GM12875 (cell line): Measurements from ENCODE around the gene SH3D19.

Source experiments
- H3K4me3 ChIP-seq: one replicate; pipeline ENCODE4 v1.5.1; 2011; ENCODE audit warnings: low read depth, low read length, control low read depth
- CTCF ChIP-seq: IDR thresholded peaks from 2 replicates; pipeline ENCODE4 v1.5.1; 2011; ENCODE audit warnings: low read depth, mild to moderate bottlenecking, control low read depth, inconsistent platforms, low read length, moderate library complexity, borderline replicate concordance; ENCODE audit not compliant: insufficient read depth

The SH3D19 gene

GRCh38 chr4:151098979-151099228 lies 226.5 kb downstream of the SH3D19 start:
- peak overlapping the region; percentile 43 for H3K4me3 ChIP-seq
- TF ChIP-seq CTCF = no peak

DNA sequence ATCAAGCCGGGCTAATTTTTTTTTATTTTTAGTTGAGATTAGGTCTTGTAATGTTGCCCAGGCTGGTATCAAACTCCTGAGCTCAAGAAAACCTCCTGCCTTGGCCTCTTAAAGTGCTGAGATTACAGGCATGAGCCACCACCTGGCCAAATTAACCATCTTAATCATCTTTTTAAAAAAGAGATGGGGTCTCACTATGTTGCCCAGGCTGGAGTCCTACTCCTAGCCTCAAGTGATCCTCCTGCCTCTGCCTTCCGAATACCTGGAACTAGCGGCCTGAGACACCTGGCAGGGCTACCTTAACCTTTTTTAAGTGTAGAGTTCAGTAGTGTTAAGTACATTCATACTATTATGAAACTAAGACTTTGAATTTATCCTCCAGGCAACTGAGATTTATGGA lies 227.6 kb downstream of the SH3D19 start:
- TF ChIP-seq CTCF = no peak
- H3K4me3 ChIP-seq = no peak overlapping the region

GRCh38 chr4:151095142-151095541 lies 230.3 kb downstream of the SH3D19 start:
- H3K4me3 ChIP-seq = no peak overlapping the region
- no peak for TF ChIP-seq CTCF

GRCh38 chr4:151094290-151094751 lies 231.1 kb downstream of the SH3D19 start:
- TF ChIP-seq CTCF = no peak
- no peak overlapping the region for H3K4me3 ChIP-seq

- no peak for TF ChIP-seq CTCF
- no peak overlapping the region for H3K4me3 ChIP-seq
These were observed 232.2 kb downstream of the SH3D19 start for GRCh38 chr4:151093203-151093602.

- no peak overlapping the region for H3K4me3 ChIP-seq
- no peak for TF ChIP-seq CTCF
These were observed 232.9 kb downstream of the SH3D19 start for GRCh38 chr4:151092488-151092887.

GRCh38 chr4:151091047-151091446 lies 234.4 kb downstream of the SH3D19 start:
- H3K4me3 ChIP-seq = no peak overlapping the region
- no peak for TF ChIP-seq CTCF
